Measurements from ENCODE around the gene LGR4. TPM values are rescaled to one million over a fixed set of nuclear protein-coding genes. Genes with fewer than 3 reads are reported as not detected.

LGR4 gene
- total RNA-seq, 1 experiment from 2014 or later, result 33.4 TPM

DNA sequence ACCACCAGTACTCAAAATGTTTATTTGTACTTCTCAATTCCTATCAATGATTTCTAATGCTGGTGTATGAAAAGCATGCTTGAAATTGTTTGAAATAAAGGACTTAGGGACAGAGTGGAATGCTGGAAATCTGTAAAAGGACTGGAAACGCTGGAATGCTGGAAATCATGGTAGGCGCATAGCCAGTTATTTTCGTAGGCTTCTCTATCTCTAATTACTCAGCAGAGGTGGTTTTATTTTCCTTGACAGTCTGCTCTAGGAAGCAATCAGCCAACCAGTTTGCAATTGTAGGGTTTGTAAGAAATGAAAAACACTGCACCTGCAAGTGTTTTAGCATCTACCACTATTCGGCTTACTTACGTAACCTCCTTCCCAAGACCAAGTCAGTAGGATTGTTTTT lies 33.2 kb upstream of the LGR4 start:
- peak overlapping the region; percentile 67; the same call in 1 of the 2 replicates for H3K27ac ChIP-seq
- H3K9me3 ChIP-seq (ENCODE audit: insufficient read depth, low read depth), result no peaks in the 10 kb centered on the region
- ChIA-PET CTCF (no interaction called here), POLR2A (ENCODE audit: unreplicated experiment) (interaction anchor here (0.5 kb wide), 1 partner anchor 340 kb away, joined by 3 read pairs; no protein-coding TSS in a partner anchor)
- H3K9me2 ChIP-seq (ENCODE audit: insufficient read depth), result no peaks in the 10 kb centered on the region
- H3K79me2 ChIP-seq (ENCODE audit: low read depth), result peaks cover 57% of the 10 kb centered on the region
- peaks cover 1% of the 10 kb centered on the region; the same call in 1 of the 2 replicates for H3K36me3 ChIP-seq (ENCODE audit: low read depth)
- peak overlapping the region; percentile 94 for H3K4me3 ChIP-seq
- peak overlapping the region; percentile 92 for H3K4me2 ChIP-seq
- H3F3A ChIP-seq (ENCODE audit: insufficient read depth, low read depth), result peaks cover under 1% of the 10 kb centered on the region; the same call in 1 of the 2 replicates
- no peak for DNase-seq
- H2AFZ ChIP-seq, result peak overlapping the region; percentile 96
- H4K20me1 ChIP-seq (ENCODE audit: insufficient read depth), result peaks cover 9% of the 10 kb centered on the region; the same call in 1 of the 2 replicates
- TF ChIP-seq CTCF (conservative IDR thresholded peaks at IDR 0.05), result no peak
- TF ChIP-seq EZH2 (IDR thresholded peaks at IDR 0.05; ENCODE audit: low read depth), result no peak
- H3K27me3 ChIP-seq (ENCODE audit: insufficient read depth, low read depth), result no peaks in the 10 kb centered on the region
- no TSS peak for BruUV-seq (replicated peaks)
- intact Hi-C loops (cut with micrococcal nuclease; ENCODE audit: unreplicated experiment), result loop anchor here (5.0 to 10.0 kb wide), 2 partner anchors 192 to 1839 kb away; no protein-coding TSS in a partner anchor
- H3K4me1 ChIP-seq (replicated peaks; ENCODE audit: insufficient read depth), result peaks cover 8% of the 10 kb centered on the region

- H3K4me3 ChIP-seq, result no peak overlapping the region
- H3K9me2 ChIP-seq (ENCODE audit: insufficient read depth), result no peaks in the 10 kb centered on the region
- intact Hi-C loops (cut with micrococcal nuclease; ENCODE audit: unreplicated experiment), result loop anchor here (10.0 kb wide), 1 partner anchor 1841 kb away; no protein-coding TSS in a partner anchor
- no peak for DNase-seq
- peaks cover 57% of the 10 kb centered on the region for H3K79me2 ChIP-seq (ENCODE audit: low read depth)
- no peak overlapping the region for H3K4me2 ChIP-seq
- CTCF ChIA-PET, result no interaction called here
- peaks cover 8% of the 10 kb centered on the region for H3K4me1 ChIP-seq (replicated peaks; ENCODE audit: insufficient read depth)
- no peaks in the 10 kb centered on the region for H3K27me3 ChIP-seq (ENCODE audit: insufficient read depth, low read depth)
- no peak overlapping the region for H2AFZ ChIP-seq
- POLR2A ChIA-PET (ENCODE audit: unreplicated experiment), result no interaction called here
- H3K36me3 ChIP-seq (ENCODE audit: low read depth), result peaks cover 13% of the 10 kb centered on the region
- H3K27ac ChIP-seq, result no peak overlapping the region
- TF ChIP-seq EZH2 (IDR thresholded peaks at IDR 0.05; ENCODE audit: low read depth) (no peak), CTCF (conservative IDR thresholded peaks at IDR 0.05) (no peak)
- no TSS peak for BruUV-seq (replicated peaks)
- H3K9me3 ChIP-seq (ENCODE audit: insufficient read depth, low read depth), result no peaks in the 10 kb centered on the region
- H3F3A ChIP-seq (ENCODE audit: insufficient read depth, low read depth), result peaks cover 16% of the 10 kb centered on the region; the same call in 1 of the 2 replicates
- peaks cover 17% of the 10 kb centered on the region; the same call in 1 of the 2 replicates for H4K20me1 ChIP-seq (ENCODE audit: insufficient read depth)
Observed at GRCh38 chr11:27504205-27504604, 31.6 kb upstream of the LGR4 start.

- no peak overlapping the region for H3K4me2 ChIP-seq
- peaks cover 50% of the 10 kb centered on the region for H3K79me2 ChIP-seq (ENCODE audit: low read depth)
- intact Hi-C loops (cut with micrococcal nuclease; ENCODE audit: unreplicated experiment), result loop anchor here (10.0 kb wide), 1 partner anchor 1844 kb away; no protein-coding TSS in a partner anchor
- TF ChIP-seq CTCF (conservative IDR thresholded peaks at IDR 0.05) (no peak), EZH2 (IDR thresholded peaks at IDR 0.05; ENCODE audit: low read depth) (no peak)
- H3K4me1 ChIP-seq (replicated peaks; ENCODE audit: insufficient read depth), result peaks cover 8% of the 10 kb centered on the region
- no peaks in the 10 kb centered on the region for H3K9me2 ChIP-seq (ENCODE audit: insufficient read depth)
- CTCF ChIA-PET, result no interaction called here
- H3K9me3 ChIP-seq (ENCODE audit: insufficient read depth, low read depth), result no peaks in the 10 kb centered on the region
- H4K20me1 ChIP-seq (ENCODE audit: insufficient read depth), result peaks cover 35% of the 10 kb centered on the region
- H3K27ac ChIP-seq, result no peak overlapping the region
- peaks cover 38% of the 10 kb centered on the region for H3K36me3 ChIP-seq (ENCODE audit: low read depth)
- no TSS peak for BruUV-seq (replicated peaks)
- H3K4me3 ChIP-seq, result no peak overlapping the region
- POLR2A ChIA-PET (ENCODE audit: unreplicated experiment), result no interaction called here
- H3K27me3 ChIP-seq (ENCODE audit: insufficient read depth, low read depth), result no peaks in the 10 kb centered on the region
- no peak overlapping the region for H2AFZ ChIP-seq
- peaks cover 21% of the 10 kb centered on the region for H3F3A ChIP-seq (ENCODE audit: insufficient read depth, low read depth)
- DNase-seq, result no peak
Observed at GRCh38 chr11:27501100-27501499, 28.5 kb upstream of the LGR4 start.

Data from PC-9 (cell line).